GM23338 (cell line): ENCODE data around the gene ZNF260. TPM values are rescaled to one million over a fixed set of nuclear protein-coding genes. Genes with fewer than 3 reads are reported as not detected.

Experiments
- ATAC-seq: fragments of 200-7000 bp; cut with Tn5 transposase; 3 replicates; pipeline ENCODE4 v1.9.1; 2020
- DNase-seq: peaks from one replicate; pipeline ENCODE4 v3.0.0-alpha.2; 2015; ENCODE audit warnings: low spot score
- H2AFZ ChIP-seq: fragments of 200-600 bp; sonication (generic); 2 replicates; pipeline ENCODE4 v1.8.0; 2016; ENCODE audit warnings: antibody characterized with exemption, mild to moderate bottlenecking, moderate library complexity
- H3F3A ChIP-seq: fragments of 200-600 bp; sonication (generic); replicated peaks from 2 replicates; pipeline ENCODE4 v1.8.0; 2017; ENCODE audit warnings: antibody characterized with exemption, mixed run types, low read depth
- H3K27ac ChIP-seq: fragments of 200-600 bp; sonication (generic); 2 replicates; pipeline ENCODE4 v1.6.1; 2016; ENCODE audit warnings: low read depth
- H3K27me3 ChIP-seq: fragments of 200-600 bp; sonication (generic); 2 replicates; pipeline ENCODE4 v1.8.0; 2016; ENCODE audit warnings: mild to moderate bottlenecking, mixed run types, moderate library complexity; ENCODE audit not compliant: insufficient read depth
- H3K36me3 ChIP-seq: fragments of 200-600 bp; sonication (generic); 2 replicates; pipeline ENCODE4 v1.8.0; 2016; ENCODE audit warnings: mild to moderate bottlenecking; ENCODE audit not compliant: insufficient read depth
- H3K4me1 ChIP-seq: fragments of 200-600 bp; sonication (generic); 2 replicates; pipeline ENCODE4 v1.8.0; 2016; ENCODE audit warnings: mild to moderate bottlenecking, moderate library complexity; ENCODE audit not compliant: insufficient read depth
- H3K4me2 ChIP-seq: fragments of 200-600 bp; sonication (generic); 2 replicates; pipeline ENCODE4 v1.7.1; 2017; ENCODE audit warnings: mixed run types
- H3K4me3 ChIP-seq: fragments of 200-600 bp; sonication (generic); 2 replicates; pipeline ENCODE4 v1.6.1; 2016; ENCODE audit warnings: mixed run types
- H3K79me2 ChIP-seq: fragments of 200-600 bp; sonication (generic); replicated peaks from 2 replicates; pipeline ENCODE4 v1.8.0; 2017; ENCODE audit warnings: mild to moderate bottlenecking; ENCODE audit not compliant: insufficient read depth
- H3K9me2 ChIP-seq: fragments of 200-600 bp; sonication (generic); 2 replicates; pipeline ENCODE4 v1.8.0; 2017; ENCODE audit not compliant: insufficient read depth
- H4K20me1 ChIP-seq: fragments of 200-600 bp; sonication (generic); replicated peaks from 2 replicates; pipeline ENCODE4 v1.8.0; 2017; ENCODE audit warnings: mild to moderate bottlenecking; ENCODE audit not compliant: insufficient read depth
- H3K27ac Mint-ChIP-seq: 2 replicates; pipeline ENCODE4 v1.8.0; 2020; ENCODE audit warnings: inconsistent platforms, mild to moderate bottlenecking, moderate library complexity, mixed read lengths
- H3K27me3 Mint-ChIP-seq: 3 replicates; pipeline ENCODE4 v1.8.0; 2022; ENCODE audit warnings: low read depth, mild to moderate bottlenecking, moderate library complexity, mixed read lengths, inconsistent platforms; ENCODE audit not compliant: insufficient read depth, poor library complexity
- H3K36me3 Mint-ChIP-seq: 3 replicates; pipeline ENCODE4 v1.8.0; 2021; ENCODE audit warnings: low read depth, mild to moderate bottlenecking, inconsistent platforms, moderate library complexity, mixed read lengths
- H3K4me1 Mint-ChIP-seq: 3 replicates; pipeline ENCODE4 v1.8.0; 2020; ENCODE audit warnings: mild to moderate bottlenecking, inconsistent platforms, mixed read lengths
- H3K4me3 Mint-ChIP-seq: 3 replicates; pipeline ENCODE4 v1.8.0; 2021; ENCODE audit warnings: moderate library complexity, mild to moderate bottlenecking, inconsistent platforms, mixed read lengths
- H3K9me3 Mint-ChIP-seq: 3 replicates; pipeline ENCODE4 v1.8.0; 2020; ENCODE audit warnings: moderate library complexity, mild to moderate bottlenecking, inconsistent platforms, mixed read lengths
- CREB1 ChIP-seq: fragments of 250-450 bp; sonication (Bioruptor Pico); IDR thresholded peaks from 2 replicates; pipeline ENCODE4 v1.5.0; 2020; ENCODE audit warnings: low read depth, mild to moderate bottlenecking, moderate library complexity
- ETS1 ChIP-seq: IDR thresholded peaks from 2 replicates; pipeline ENCODE4 v1.6.1; 2016; ENCODE audit warnings: antibody characterized with exemption
- EZH2 ChIP-seq: fragments of 200-600 bp; sonication (generic); IDR thresholded peaks from one replicate; pipeline ENCODE4 v1.8.0; 2017; ENCODE audit warnings: antibody characterized with exemption, mild to moderate bottlenecking, low read depth; ENCODE audit not compliant: unreplicated experiment
- EZH2phosphoT487 ChIP-seq: fragments of 200-600 bp; sonication (generic); IDR thresholded peaks from one replicate; pipeline ENCODE4 v1.8.1; 2018; ENCODE audit warnings: antibody characterized with exemption; ENCODE audit not compliant: unreplicated experiment
- JUNB ChIP-seq: IDR thresholded peaks from one replicate; pipeline ENCODE4 v1.6.1; 2016; ENCODE audit warnings: antibody characterized with exemption; ENCODE audit not compliant: unreplicated experiment
- NANOG ChIP-seq: IDR thresholded peaks from 2 replicates; pipeline ENCODE4 v1.6.1; 2016; ENCODE audit warnings: antibody characterized with exemption, borderline replicate concordance
- POLR2AphosphoS5 ChIP-seq: IDR thresholded peaks from 2 replicates; pipeline ENCODE4 v1.6.1; 2016; ENCODE audit warnings: antibody characterized with exemption, low read depth
- STAT1 ChIP-seq: IDR thresholded peaks from one replicate; pipeline ENCODE4 v1.6.1; 2016; ENCODE audit warnings: antibody characterized with exemption; ENCODE audit not compliant: unreplicated experiment
- ZNF114 ChIP-seq: fragments of 250-450 bp; sonication (Bioruptor Pico); IDR thresholded peaks from 2 replicates; pipeline ENCODE4 v1.5.0; 2020; ENCODE audit warnings: mild to moderate bottlenecking, moderate library complexity
- ZNF331 ChIP-seq: fragments of 250-450 bp; sonication (Bioruptor Pico); IDR thresholded peaks from 2 replicates; pipeline ENCODE4 v1.5.0; 2020; ENCODE audit warnings: low read depth, mild to moderate bottlenecking, moderate library complexity
- ZNF462 ChIP-seq: fragments of 250-450 bp; sonication (Bioruptor Pico); IDR thresholded peaks from 2 replicates; pipeline ENCODE4 v1.5.0; 2020; ENCODE audit warnings: mild to moderate bottlenecking, moderate library complexity
- polyA plus RNA-seq: library from polyadenylated mRNA; unstranded; fragments of >200 nt; fragmentation: Nextera tagmentation; extraction: Ambion mirVana; gene quantifications from 2 replicates; pipeline ENCODE4 v1.2.1, GENCODE V29; 2016
- total RNA-seq: library from RNA; depleted of rRNA; stranded (reverse); fragments of >200 nt; shearing (Covaris generic); gene quantifications from 2 replicates; pipeline ENCODE4 v1.2.3, GENCODE V29; 2014
- TF ChIP-seq, protein P1 (sequence below): IDR thresholded peaks from one replicate; pipeline ENCODE4 v1.6.1; 2018; ENCODE audit warnings: antibody characterized with exemption; ENCODE audit not compliant: unreplicated experiment
- TF ChIP-seq, protein P2 (sequence below), 2 experiments: fragments of 200-600 bp in 1 of 2; sonication (generic) in 1 of 2; conservative IDR thresholded peaks; 2 replicates each; pipeline versions ENCODE4 v1.5.1 to v1.6.1; 2016 to 2017; ENCODE audit warnings: antibody characterized with exemption in 2 of 2, low read depth in 2 of 2, mild to moderate bottlenecking in 2 of 2, moderate library complexity in 1 of 2

The ZNF260 gene
- total and polyA plus RNA-seq, 2 experiments from 2014 or later = 26.8 to 35.9 TPM

GRCh38 chr19:36488118-36488845, 39.8 kb downstream of the ZNF260 start:
- Histone ChIP-seq H3K9me2 (no peaks in the 10 kb centered on the region), H3K4me2 (peak overlapping the region; percentile 86), H3K27me3 (no peaks in the 10 kb centered on the region), H3K79me2 (peaks cover 52% of the 10 kb centered on the region), H3K4me1 (no peaks in the 10 kb centered on the region), H3K36me3 (no peaks in the 10 kb centered on the region; the same call in 1 of the 2 replicates), H3K27ac (peak overlapping the region; percentile 81; the same call in 1 of the 2 replicates), H4K20me1 (peaks cover 7% of the 10 kb centered on the region; the same call in 1 of the 2 replicates), H3F3A (no peaks in the 10 kb centered on the region), H3K4me3 (peak overlapping the region; percentile 73), H2AFZ (peak overlapping the region; percentile 61; the same call in 1 of the 2 replicates)
- Mint-ChIP-seq H3K4me1 (peaks cover 9% of the 10 kb centered on the region; the same call in 2 of the 3 replicates), H3K27ac (peak overlapping the region; percentile 100), H3K4me3 (peak overlapping the region; percentile 89), H3K36me3 (peaks cover 43% of the 10 kb centered on the region), H3K9me3 (peaks cover 32% of the 10 kb centered on the region), H3K27me3 (peaks cover 12% of the 10 kb centered on the region)
- TF ChIP-seq, protein P1, sequence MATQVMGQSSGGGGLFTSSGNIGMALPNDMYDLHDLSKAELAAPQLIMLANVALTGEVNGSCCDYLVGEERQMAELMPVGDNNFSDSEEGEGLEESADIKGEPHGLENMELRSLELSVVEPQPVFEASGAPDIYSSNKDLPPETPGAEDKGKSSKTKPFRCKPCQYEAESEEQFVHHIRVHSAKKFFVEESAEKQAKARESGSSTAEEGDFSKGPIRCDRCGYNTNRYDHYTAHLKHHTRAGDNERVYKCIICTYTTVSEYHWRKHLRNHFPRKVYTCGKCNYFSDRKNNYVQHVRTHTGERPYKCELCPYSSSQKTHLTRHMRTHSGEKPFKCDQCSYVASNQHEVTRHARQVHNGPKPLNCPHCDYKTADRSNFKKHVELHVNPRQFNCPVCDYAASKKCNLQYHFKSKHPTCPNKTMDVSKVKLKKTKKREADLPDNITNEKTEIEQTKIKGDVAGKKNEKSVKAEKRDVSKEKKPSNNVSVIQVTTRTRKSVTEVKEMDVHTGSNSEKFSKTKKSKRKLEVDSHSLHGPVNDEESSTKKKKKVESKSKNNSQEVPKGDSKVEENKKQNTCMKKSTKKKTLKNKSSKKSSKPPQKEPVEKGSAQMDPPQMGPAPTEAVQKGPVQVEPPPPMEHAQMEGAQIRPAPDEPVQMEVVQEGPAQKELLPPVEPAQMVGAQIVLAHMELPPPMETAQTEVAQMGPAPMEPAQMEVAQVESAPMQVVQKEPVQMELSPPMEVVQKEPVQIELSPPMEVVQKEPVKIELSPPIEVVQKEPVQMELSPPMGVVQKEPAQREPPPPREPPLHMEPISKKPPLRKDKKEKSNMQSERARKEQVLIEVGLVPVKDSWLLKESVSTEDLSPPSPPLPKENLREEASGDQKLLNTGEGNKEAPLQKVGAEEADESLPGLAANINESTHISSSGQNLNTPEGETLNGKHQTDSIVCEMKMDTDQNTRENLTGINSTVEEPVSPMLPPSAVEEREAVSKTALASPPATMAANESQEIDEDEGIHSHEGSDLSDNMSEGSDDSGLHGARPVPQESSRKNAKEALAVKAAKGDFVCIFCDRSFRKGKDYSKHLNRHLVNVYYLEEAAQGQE = no peak
- TF ChIP-seq NANOG = no peak
- TF ChIP-seq, protein P2, sequence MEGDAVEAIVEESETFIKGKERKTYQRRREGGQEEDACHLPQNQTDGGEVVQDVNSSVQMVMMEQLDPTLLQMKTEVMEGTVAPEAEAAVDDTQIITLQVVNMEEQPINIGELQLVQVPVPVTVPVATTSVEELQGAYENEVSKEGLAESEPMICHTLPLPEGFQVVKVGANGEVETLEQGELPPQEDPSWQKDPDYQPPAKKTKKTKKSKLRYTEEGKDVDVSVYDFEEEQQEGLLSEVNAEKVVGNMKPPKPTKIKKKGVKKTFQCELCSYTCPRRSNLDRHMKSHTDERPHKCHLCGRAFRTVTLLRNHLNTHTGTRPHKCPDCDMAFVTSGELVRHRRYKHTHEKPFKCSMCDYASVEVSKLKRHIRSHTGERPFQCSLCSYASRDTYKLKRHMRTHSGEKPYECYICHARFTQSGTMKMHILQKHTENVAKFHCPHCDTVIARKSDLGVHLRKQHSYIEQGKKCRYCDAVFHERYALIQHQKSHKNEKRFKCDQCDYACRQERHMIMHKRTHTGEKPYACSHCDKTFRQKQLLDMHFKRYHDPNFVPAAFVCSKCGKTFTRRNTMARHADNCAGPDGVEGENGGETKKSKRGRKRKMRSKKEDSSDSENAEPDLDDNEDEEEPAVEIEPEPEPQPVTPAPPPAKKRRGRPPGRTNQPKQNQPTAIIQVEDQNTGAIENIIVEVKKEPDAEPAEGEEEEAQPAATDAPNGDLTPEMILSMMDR (conservative IDR thresholded peaks at IDR 0.05; ENCODE audit: low read depth in 2 of 2) = no peak
- no peak for TF ChIP-seq EZH2phosphoT487
- no peak for TF ChIP-seq ZNF114 (CRISPR knock-in tag)
- no peak for TF ChIP-seq ETS1
- no peak for TF ChIP-seq ZNF462 (CRISPR knock-in tag)
- TF ChIP-seq JUNB = no peak
- TF ChIP-seq ZNF331 (CRISPR knock-in tag) = no peak
- no peak for TF ChIP-seq STAT1
- TF ChIP-seq POLR2AphosphoS5 = no peak
- no peak for TF ChIP-seq EZH2
- TF ChIP-seq CREB1 (CRISPR knock-in tag) = no peak
- DNase-seq = no peak
- ATAC-seq = no peak
